Glomerular endothelial cell (primary cell): ENCODE measurements around the gene ANKRD2. TPM values are rescaled to one million over a fixed set of nuclear protein-coding genes. Genes with fewer than 3 reads are reported as not detected.

ENCODE experiments used
- DNase-seq: peaks from one replicate; pipeline ENCODE4 v3.0.0-alpha.2; 2011; ENCODE audit warnings: low read depth, low spot score; ENCODE audit errors: extremely low read depth
- total RNA-seq: library from RNA; depleted of rRNA; stranded (reverse); fragments of >200 nt; gene quantifications from 2 replicates; pipeline ENCODE4 v1.2.3, GENCODE V29; 2015

Gene ANKRD2
- total RNA-seq, 1 donor from 2014 or later = not detected

DNA sequence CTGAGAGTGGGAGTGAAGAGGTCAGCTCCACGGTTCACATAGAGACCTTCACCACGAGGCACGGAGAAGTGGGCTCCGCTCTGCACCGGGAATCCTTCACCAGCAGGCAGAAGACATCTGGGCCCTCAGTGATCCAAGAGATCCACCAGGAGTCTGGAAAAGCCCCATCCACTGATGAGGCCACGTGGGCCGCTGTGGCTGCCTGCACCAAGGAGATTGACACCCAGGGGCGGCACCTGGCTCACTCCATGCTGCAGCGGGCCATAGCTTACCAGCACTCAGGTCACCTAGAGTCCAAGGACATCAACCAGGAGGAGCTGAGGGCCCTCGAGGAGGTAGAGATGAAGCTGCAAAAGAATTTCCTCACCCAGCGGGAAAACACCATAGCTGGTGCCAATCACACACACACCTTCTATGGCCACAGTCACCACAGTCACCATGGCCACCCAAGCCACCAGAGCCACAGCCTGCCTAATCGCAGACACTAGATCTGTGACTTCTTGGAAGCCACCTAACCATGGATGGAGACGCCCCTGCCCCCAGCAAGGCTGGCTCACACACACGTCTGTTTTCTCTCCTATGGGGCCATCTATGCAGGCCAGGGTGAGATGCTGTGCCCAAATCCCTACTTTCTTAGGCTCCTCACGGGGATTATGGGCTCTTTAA lies 17.6 kb downstream of the ANKRD2 start:
- DNase-seq = no peak

GRCh38 chr10:97590748-97591495 lies 18.3 kb downstream of the ANKRD2 start:
- DNase-seq = no peak

GRCh38 chr10:97593421-97593820 lies 20.8 kb downstream of the ANKRD2 start:
- DNase-seq = no peak

DNA sequence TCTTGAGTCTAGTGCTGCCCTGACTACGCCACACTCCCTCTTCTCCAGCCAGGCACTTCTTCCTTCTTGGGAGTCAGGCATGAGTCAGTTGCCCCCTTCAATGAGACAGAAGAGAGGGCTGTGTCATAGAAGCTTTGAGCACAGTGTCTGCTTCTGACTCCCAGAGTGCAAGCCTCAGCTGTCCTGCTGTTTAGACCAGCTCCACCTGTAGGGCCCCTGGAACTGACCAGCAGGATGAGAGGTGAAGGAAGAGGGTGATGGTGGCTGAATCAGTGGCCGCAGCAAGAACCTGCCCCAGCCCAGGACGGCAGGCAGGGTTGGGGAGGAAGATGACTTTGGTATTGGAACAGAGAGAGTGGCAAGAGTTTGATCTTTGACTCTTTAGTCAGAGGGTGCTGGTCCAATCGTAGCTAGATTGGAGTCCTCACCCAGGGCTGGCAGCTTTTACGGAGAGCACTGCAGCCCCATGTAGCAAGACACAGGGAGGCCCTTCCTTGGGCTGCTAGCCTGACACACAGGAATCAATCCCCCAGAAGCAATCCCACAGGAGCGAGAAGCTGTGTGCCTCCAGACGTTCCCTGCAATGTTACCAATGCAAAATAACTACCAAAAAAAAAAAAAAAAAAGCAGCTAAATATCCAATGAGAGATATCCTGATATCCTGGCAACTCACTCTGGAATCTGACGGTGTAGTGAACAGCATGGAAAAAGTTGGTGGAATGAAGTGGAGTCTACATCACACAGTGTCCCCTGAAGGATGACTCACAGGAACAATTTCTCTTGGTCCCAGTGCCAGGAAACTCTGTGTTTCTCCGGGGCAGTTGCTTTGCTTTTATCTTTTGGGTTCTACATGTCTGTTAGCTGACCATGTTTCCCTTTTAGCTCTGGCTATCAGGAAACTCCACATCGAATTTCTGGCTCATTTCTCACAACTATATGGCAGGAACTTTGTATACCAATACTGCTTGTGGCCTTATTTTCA lies 23.8 kb downstream of the ANKRD2 start:
- peak; percentile 93 for DNase-seq

GRCh38 chr10:97597778-97598177 lies 25.2 kb downstream of the ANKRD2 start:
- DNase-seq = no peak

DNA sequence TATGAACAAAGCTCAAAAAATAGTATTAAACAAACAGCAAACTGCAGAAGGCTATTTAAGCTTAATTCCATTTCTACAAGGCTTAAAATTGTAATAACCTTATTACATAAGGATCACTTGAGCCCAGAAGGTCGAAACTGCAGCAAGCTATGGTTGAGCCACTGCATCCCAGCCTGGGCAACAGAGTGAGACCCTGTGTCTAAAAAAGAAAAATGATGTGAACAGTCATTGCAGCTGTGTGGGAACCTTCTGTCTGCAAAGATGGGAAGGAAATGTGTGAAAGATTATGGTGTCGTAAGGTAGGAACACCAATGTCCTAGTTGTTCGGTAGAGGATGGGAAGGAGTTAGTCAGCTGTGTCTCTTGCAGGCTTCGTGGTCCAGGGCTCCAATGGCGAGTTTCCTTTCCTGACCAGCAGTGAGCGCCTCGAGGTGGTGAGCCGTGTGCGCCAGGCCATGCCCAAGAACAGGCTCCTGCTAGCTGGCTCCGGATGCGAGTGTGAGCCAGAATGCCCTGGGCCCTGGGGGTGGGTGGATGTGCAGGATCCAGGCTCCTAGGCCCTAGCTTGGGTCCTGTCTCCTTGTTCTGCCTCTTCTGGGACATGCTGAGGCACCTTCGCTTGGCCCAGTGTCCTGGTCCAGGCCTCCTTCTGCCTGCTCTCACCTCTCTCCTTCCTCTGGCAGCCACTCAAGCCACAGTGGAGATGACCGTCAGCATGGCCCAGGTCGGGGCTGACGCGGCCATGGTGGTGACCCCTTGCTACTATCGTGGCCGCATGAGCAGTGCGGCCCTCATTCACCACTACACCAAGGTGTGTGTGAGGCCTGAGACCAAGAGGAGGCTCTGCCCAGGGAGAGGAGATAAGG lies 26.1 kb downstream of the ANKRD2 start:
- DNase-seq = no peak

DNA sequence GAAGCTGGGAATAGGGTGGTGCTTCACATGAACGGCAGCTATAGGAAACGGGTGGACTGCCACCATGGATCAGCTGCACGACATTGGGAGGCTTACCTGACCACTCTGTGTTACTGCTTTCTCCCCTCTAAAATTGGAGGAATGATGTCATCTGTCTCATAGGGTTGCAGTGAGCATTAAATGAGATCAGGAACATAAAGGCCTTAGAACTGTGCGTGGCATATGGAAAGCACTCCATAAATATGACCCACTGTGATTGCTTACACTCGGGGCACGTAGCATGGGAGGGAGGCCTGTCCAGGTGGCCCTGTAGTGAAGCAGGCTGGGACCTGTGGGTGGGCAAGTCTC lies 26.7 kb downstream of the ANKRD2 start:
- DNase-seq = no peak

DNA sequence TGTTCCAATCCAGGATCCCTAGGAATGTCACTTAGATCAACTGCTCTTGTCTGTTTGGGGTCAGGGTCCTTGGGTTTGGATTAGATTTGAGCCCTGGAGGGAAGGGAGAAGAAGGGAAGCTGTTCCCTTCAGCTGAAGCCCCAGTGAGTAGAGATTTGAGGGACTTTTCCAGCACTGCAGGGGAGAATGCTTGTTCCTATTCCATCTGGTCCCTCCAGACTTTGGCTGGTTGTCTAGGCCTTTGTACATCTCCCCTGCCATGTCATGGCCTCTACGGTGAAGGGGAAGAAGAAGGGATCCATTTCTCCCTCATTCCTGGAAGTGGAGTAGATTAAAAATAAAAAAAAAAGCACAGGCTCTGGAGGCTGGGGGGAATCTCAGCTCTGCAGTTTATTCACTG lies 28.0 kb downstream of the ANKRD2 start:
- no peak for DNase-seq

DNA sequence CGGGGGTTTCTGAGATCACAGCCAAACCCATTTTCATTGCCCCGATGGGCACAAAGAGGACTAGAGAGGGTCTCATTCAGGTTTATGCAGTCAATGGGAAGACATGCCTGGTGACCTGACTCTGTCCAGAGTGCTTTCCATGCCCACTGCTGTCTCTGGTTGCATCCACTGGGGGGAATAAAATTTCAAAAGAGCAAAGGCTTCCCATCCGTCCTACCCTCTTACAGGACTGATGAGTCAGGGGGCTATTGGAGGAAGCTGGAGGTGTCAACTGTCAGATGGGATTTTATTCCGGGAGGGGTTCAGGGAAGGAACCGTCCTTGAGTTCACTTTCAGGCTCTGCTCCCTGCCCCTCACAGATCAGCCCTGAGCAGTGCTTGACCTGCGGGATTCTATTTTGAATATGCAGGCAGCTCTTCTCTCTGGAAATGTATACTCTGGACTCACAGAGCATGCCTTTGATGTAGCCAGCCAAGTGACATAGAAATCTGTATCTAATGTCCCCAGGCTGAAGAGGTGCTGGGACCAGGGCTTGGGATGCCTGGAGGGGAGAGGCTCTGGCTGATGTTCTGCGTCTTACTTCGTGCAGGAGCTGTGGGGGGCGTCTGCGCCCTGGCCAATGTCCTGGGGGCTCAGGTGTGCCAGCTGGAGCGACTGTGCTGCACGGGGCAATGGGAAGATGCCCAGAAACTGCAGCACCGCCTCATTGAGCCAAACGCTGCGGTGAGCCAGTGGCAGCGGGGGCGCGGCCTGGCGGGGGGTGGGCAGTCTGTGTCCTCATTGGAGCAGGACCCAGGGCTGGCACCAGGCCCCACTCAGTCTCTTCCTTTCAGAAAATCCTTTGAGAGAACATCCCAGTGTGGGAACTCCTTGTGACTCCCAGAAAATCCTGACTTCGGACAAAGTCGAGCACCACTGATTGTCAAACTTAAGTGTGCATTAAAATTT lies 29.0 kb downstream of the ANKRD2 start:
- DNase-seq = no peak

DNA sequence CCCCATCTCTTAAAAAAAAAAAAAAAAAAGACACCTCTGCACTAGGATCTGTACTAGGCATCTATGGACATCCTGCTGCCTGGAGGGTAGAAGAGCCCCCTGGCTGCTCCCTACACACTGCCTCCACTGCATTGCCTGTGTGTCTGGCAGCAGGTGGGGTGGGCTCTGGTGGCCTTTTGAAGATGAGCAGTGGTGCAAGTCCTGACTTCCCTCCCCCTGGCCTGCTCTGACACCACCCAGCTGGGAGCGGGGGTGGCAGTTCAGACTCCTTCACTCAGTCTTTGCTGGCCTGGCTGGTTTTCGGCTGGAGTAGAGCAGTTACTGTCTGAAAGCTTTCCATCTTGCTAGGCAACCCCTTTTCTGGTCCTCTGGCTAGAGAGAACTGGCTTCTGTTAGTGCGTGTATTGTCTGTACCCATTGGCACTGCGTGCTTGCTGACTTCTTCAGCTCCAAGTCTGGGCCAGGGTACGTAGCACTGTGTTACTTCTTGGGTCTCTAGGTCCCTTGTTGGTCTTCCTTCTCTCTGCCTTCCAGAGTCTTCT lies 34.6 kb downstream of the ANKRD2 start:
- no peak for DNase-seq

- no peak for DNase-seq
Observed at GRCh38 chr10:97608991-97609561, 36.5 kb downstream of the ANKRD2 start.

- DNase-seq = no peak
Observed at GRCh38 chr10:97611473-97611872, 38.9 kb downstream of the ANKRD2 start.

DNA sequence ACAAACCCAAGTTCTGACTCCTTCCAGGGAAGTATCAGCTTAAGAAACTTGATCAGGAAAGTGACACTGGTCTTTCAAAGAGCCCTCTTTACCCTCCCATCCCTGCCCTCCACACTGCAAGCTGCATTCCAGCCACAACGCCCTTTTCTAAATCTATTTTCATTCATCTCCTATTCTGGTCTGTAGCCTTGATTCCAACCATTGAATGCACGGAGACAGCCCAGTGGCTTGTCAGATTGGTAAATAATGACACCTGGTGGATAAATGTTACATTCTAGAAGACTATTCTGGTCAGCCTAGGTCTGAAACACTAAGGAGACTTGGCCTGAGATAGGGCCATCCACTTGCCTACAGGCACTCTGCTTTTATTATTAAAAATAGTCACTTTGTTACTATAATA lies 39.8 kb downstream of the ANKRD2 start:
- DNase-seq = peak; percentile 54

DNA sequence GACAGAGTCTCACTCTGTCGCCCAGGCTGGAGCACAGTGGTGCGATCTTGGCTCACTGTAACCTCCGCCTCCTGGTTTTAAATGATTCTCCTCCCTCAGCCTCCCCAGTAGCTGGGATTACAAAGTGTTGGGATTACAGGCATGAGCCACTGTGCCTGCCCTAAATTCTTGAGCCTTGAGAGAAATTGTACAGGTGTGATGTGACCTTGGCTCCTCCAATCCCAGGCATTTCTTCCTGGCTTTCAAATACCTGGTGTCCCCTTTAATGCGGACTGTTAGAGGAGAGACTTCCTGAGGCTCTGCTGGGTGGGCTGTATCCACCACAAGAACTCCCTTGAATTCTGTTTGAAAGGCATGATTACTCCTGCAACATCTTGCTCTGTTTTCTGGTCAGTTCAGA lies 45.7 kb downstream of the ANKRD2 start:
- DNase-seq = no peak

DNA sequence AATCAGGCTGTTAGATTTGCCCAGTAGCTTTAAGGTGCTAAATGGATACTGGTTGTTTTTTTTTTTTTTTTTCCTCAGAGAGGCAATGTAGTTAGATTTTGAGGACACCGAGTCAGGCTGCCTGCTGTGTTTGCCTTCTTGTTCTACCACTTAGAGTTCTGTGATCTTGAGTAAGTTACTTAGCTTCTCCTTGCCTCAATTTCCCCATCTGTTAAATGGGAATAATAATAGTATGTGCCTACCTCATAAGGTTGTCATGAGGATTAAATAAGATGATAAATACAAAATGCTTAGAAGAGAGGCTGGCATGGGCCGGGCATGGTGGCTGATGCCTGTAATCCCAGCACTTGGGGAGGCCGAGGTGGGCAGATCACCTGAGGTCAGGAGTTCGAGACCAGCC lies 46.2 kb downstream of the ANKRD2 start:
- no peak for DNase-seq

- DNase-seq = no peak
Observed at GRCh38 chr10:97623277-97623676, 50.7 kb downstream of the ANKRD2 start.

GRCh38 chr10:97627731-97628130 lies 55.2 kb downstream of the ANKRD2 start:
- DNase-seq = no peak

GRCh38 chr10:97628228-97628627 lies 55.6 kb downstream of the ANKRD2 start:
- DNase-seq = no peak

- DNase-seq = no peak
Observed at GRCh38 chr10:97629289-97629688, 56.7 kb downstream of the ANKRD2 start.
